IPS DF 6.9 (cell line): ENCODE data around the gene ABLIM3.

Experiments
- DNase-seq: peaks from one replicate; pipeline ENCODE4 v3.0.0-alpha.2; 2013; ENCODE audit warnings: low read depth, low spot score
- H3K27ac ChIP-seq: one replicate; pipeline ENCODE4 v1.5.1; 2013; ENCODE audit warnings: low read length, control low read depth
- H3K27me3 ChIP-seq: 2 replicates; pipeline ENCODE4 v1.6.1; 2013; ENCODE audit warnings: mild to moderate bottlenecking, low read length; ENCODE audit not compliant: control insufficient read depth, insufficient read depth
- H3K36me3 ChIP-seq: 2 replicates; pipeline ENCODE4 v1.6.1; 2013; ENCODE audit warnings: low read length; ENCODE audit not compliant: control insufficient read depth, insufficient read depth
- H3K4me1 ChIP-seq: 2 replicates; pipeline ENCODE4 v1.6.1; 2013; ENCODE audit warnings: low read length; ENCODE audit not compliant: control insufficient read depth, insufficient read depth
- H3K4me3 ChIP-seq: 2 replicates; pipeline ENCODE4 v1.5.1; 2013; ENCODE audit warnings: mild to moderate bottlenecking, low read length
- H3K9me3 ChIP-seq: 2 replicates; pipeline ENCODE4 v1.6.1; 2013; ENCODE audit warnings: low read length, inconsistent platforms; ENCODE audit not compliant: control insufficient read depth, insufficient read depth
- WGBS: extraction: QIAGEN DNeasy Blood & Tissue Kit; methylation state at CpG from one replicate; pipeline ENCODE4 v1.1.7; 2013; ENCODE audit warnings: mixed read lengths, missing lambda C conversion rate; ENCODE audit not compliant: insufficient read length, insufficient coverage; 5-methylcytosine and 5-hydroxymethylcytosine counted together

ABLIM3 gene

DNA sequence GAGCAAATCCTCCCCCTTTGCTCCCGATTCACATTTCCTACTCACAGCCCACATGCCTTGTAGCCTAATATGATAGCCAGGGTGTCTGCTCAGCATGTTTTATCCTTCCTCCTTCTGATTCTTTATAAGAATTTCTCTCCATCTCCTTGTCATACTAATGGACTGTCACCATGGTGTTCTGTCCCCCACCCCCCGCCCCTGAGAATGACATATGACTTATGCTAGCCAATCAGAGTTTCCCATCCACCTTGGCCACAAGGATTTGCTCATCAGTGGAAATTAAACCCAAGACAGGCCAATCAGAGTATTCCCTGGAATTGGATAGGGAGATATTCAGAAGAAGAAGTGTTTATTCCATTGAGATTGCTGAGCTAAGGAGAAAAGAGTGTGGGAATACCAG, 16.0 kb downstream of the ABLIM3 start:
- no peaks in the 10 kb centered on the region for H3K27me3 ChIP-seq
- H3K27ac ChIP-seq, result no peak overlapping the region
- no peaks in the 10 kb centered on the region for H3K9me3 ChIP-seq
- no peaks in the 10 kb centered on the region for H3K36me3 ChIP-seq
- no peak overlapping the region for H3K4me3 ChIP-seq
- no peaks in the 10 kb centered on the region for H3K4me1 ChIP-seq
- no peak for DNase-seq
- WGBS, result no CpG with 5 or more reads among the region's 2 CpGs

DNA sequence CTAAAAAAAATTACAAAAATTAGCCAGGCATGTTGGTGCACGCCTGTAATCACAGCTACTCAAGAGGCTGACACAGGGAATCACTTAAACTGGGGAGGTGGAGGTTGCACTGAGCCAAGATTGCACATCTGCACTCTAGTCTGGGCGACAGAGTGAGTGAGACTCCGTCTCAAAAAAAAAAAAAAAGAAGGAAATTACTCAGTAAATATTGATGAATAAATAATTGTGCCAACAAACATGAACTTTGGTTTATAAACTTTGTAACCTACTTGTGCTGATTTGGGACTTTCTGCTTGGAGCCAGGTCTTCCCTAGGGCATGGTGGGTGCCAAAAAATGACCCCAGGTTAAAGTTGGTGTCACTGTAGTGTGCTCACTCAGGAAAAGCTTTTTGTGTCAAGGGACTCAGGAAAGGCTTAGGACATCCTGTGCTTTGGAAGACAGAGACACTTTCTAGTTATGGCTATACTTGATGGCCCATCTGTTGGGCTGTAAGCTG, 19.0 kb downstream of the ABLIM3 start:
- Histone ChIP-seq H3K4me3 (no peak overlapping the region), H3K9me3 (no peaks in the 10 kb centered on the region), H3K4me1 (no peaks in the 10 kb centered on the region), H3K36me3 (no peaks in the 10 kb centered on the region), H3K27me3 (no peaks in the 10 kb centered on the region), H3K27ac (no peak overlapping the region)
- DNase-seq, result no peak
- WGBS, result no CpG with 5 or more reads among the region's 3 CpGs

DNA sequence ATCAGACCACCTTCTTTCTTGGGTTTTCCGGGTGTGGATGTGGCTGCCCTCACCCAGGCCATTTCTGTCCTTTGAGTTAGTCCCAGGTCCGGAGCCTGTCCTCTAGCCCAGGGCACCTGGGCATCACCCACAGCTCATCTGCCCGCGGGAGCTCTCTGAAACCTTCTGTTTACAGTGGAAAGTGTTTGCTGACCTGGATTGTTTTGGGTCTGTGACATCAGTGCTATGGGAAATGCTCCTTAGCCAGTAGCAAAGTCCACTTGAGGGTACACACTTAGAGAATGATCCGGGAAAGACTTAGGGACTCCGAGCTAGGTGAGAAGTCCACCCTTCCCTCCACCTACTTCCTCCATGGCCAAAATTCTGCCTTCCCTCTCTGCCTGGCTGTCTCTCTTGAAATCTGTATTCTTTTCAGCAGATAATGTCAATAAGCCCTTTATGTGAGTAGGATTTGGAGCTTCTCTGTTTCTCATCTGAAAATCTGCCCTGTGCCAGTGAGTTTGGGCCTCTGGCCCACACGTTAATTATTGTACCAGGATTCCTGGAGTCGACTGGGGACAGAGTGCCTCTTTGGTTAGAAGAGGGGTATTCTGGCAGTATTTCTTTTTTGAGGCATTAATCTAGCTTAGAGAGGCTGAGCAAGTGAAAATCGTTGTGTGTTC, 19.9 kb downstream of the ABLIM3 start:
- no peak overlapping the region for H3K4me3 ChIP-seq
- no peaks in the 10 kb centered on the region for H3K9me3 ChIP-seq
- no CpG with 5 or more reads among the region's 9 CpGs for whole genome bisulfite sequencing
- H3K27ac ChIP-seq, result no peak overlapping the region
- H3K36me3 ChIP-seq, result no peaks in the 10 kb centered on the region
- H3K4me1 ChIP-seq, result no peaks in the 10 kb centered on the region
- no peak for DNase-seq
- no peaks in the 10 kb centered on the region for H3K27me3 ChIP-seq

DNA sequence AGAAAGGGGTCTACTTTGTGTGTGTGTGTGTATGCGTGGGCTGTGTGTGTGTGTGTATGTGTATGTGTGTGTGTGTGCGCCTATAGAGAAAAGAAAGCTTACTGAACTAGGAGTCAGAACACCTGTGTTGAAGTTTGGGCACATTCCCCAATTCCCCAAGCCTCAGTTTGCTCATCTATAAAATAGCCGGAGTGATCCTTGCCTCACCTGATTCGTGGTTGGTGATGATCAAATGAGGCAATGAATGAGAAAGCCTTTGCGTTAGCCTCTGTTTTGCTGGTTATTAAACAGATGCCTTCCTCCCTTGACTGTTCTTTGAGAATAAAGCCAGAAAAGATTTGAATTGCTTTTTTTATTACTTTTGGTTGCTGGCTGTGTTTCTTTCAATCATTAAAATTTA, 20.6 kb downstream of the ABLIM3 start:
- Histone ChIP-seq H3K27ac (no peak overlapping the region), H3K36me3 (no peaks in the 10 kb centered on the region), H3K27me3 (no peaks in the 10 kb centered on the region), H3K4me1 (no peaks in the 10 kb centered on the region), H3K4me3 (no peak overlapping the region), H3K9me3 (no peaks in the 10 kb centered on the region)
- no peak for DNase-seq
- no CpG with 5 or more reads among the region's 5 CpGs for WGBS

GRCh38 chr5:149162401-149163084, 21.2 kb downstream of the ABLIM3 start:
- no peaks in the 10 kb centered on the region for H3K9me3 ChIP-seq
- no peak for DNase-seq
- H3K36me3 ChIP-seq, result no peaks in the 10 kb centered on the region
- no CpG with 5 or more reads among the region's 9 CpGs for WGBS
- no peak overlapping the region for H3K4me3 ChIP-seq
- H3K4me1 ChIP-seq, result no peaks in the 10 kb centered on the region
- H3K27ac ChIP-seq, result no peak overlapping the region
- H3K27me3 ChIP-seq, result no peaks in the 10 kb centered on the region

DNA sequence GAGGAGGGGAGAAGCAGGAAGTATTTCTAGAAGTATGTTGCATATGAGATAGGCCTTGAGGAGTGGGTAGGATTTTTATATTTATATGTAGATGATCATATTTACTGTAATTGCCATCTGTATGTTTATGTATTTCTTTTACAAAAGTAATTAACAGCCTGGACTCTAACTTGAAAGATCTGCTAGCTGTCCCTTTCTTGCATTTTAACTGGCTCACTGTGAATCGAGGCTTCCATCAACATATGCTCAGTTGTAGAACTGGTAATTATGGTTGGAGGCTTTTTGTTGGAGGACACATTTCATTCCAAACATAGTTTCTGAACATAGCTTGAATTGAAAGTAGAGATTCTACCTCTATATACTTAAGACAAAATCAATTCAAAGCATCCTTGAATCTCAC, 23.4 kb downstream of the ABLIM3 start:
- no peak overlapping the region for H3K4me3 ChIP-seq

DNA sequence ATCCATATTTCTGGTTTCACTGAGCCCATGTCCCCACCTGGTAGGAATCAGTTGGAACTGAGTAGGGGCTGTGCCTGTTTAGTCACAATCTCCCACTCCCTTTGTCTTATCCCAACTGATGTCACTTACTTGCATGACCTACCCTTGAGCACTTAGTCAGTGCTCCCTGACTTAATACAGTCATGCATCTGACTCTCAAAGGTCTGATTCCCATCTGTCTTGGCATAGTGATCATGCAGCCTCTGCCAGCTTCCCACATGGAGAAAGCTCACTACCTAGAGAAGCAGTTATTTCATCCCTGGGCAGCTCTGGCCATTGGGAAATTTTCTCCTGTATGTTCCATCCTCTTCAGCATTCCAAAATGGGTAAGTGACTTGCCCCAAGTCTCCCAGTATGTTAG, 24.8 kb downstream of the ABLIM3 start:
- no peaks in the 10 kb centered on the region for H3K9me3 ChIP-seq
- H3K4me1 ChIP-seq, result no peaks in the 10 kb centered on the region
- no peaks in the 10 kb centered on the region for H3K27me3 ChIP-seq
- DNase-seq, result no peak
- no peak overlapping the region for H3K4me3 ChIP-seq
- H3K36me3 ChIP-seq, result no peaks in the 10 kb centered on the region
- H3K27ac ChIP-seq, result no peak overlapping the region

More for the DNA sequence above, 23.4 kb downstream of the ABLIM3 start:
- H3K36me3 ChIP-seq, result no peaks in the 10 kb centered on the region
- H3K27ac ChIP-seq, result no peak overlapping the region
- no peak for DNase-seq
- no peaks in the 10 kb centered on the region for H3K9me3 ChIP-seq
- WGBS, result no CpG with 5 or more reads among the region's 1 CpG
- H3K27me3 ChIP-seq, result no peaks in the 10 kb centered on the region
- no peaks in the 10 kb centered on the region for H3K4me1 ChIP-seq

DNA sequence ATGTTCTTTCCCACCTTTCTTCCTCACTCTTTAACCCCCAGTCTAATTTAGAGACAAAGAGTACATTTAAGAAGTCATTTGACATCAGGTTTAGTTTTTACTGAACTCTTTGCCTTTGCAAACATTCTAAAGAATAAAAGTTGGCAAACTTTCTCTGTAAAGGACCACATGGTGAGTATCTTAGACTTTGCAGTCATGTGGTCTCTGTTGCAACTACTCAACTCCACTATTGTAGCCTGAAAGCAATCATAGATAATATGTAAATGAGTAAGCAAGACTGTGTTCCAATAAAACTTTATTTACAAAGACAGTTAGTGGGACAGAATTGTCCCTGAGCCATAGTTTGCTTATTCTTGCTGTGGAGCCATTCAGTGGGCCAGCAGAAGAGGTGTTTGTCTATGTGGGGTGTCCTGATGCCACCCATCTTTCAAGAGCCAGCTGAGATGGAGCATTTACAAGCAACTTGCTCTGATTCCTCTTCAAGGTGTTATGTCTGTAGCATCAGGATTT, 25.4 kb downstream of the ABLIM3 start:
- DNase-seq, result no peak
- no peak overlapping the region for H3K4me3 ChIP-seq
- no peaks in the 10 kb centered on the region for H3K36me3 ChIP-seq
- H3K27ac ChIP-seq, result no peak overlapping the region
- no peaks in the 10 kb centered on the region for H3K9me3 ChIP-seq
- no peaks in the 10 kb centered on the region for H3K27me3 ChIP-seq
- H3K4me1 ChIP-seq, result no peaks in the 10 kb centered on the region

DNA sequence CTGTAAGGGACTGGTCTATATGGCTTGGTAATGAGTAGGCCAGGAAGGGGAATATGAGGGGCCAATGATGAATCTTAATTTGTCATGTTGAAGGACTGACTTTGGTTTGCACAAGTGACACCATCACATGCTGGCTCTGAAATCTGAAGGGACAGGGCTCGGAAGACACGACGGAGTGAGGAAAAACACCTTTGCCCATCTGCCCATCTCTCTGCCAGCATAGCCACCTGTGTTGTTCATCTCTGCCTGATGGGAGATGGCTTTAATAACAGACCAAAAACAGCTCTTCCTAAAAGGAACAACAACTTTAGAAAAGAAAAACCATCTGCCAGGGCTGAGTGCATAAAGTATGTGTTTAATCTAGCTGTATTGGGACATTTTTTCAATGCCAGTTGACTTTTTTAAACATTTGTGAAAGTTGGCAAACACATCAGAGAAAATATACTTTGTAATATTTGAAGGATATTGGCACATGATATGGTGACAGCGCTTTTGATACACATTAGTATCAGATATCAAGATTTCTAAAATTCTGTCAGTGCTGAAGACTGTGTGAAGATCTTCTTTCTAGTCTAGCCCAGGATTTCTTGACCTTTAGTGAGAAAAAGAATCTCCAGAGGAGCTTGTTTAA, 27.1 kb downstream of the ABLIM3 start:
- Histone ChIP-seq H3K4me1 (no peaks in the 10 kb centered on the region), H3K27me3 (no peaks in the 10 kb centered on the region), H3K4me3 (no peak overlapping the region), H3K27ac (no peak overlapping the region), H3K36me3 (no peaks in the 10 kb centered on the region), H3K9me3 (no peaks in the 10 kb centered on the region)
- WGBS, result no CpG with 5 or more reads among the region's 4 CpGs
- DNase-seq, result no peak

GRCh38 chr5:149170299-149170698, 29.0 kb downstream of the ABLIM3 start:
- DNase-seq, result no peak
- Histone ChIP-seq H3K27ac (no peak overlapping the region), H3K4me1 (no peaks in the 10 kb centered on the region), H3K9me3 (no peaks in the 10 kb centered on the region), H3K36me3 (no peaks in the 10 kb centered on the region), H3K27me3 (no peaks in the 10 kb centered on the region), H3K4me3 (no peak overlapping the region)
- WGBS, result no CpG with 5 or more reads among the region's 3 CpGs
